ENCODE measurements around the gene MYO1G. TPM values are rescaled to one million over a fixed set of nuclear protein-coding genes. Genes with fewer than 3 reads are reported as not detected.
A peak's percentile ranks its signal among the peaks of the same experiment; 100 is the strongest.

Gene MYO1G
- total RNA-seq, 2 donors from 2014 or later = 0.11 to 0.33 TPM

GRCh38 chr7:45001826-45002225 lies 23.0 kb upstream of the MYO1G start:
- no peaks in the 10 kb centered on the region for H3K9me3 ChIP-seq (ENCODE audit: control insufficient read depth, low read length)
- H3K27me3 ChIP-seq (ENCODE audit: control insufficient read depth, insufficient read depth, low read length, poor library complexity, severe bottlenecking) = no peaks in the 10 kb centered on the region
- no peak for TF ChIP-seq CTCF (conservative IDR thresholded peaks at IDR 0.05)
- Mint-ChIP-seq H3K27ac (no peak overlapping the region), H3K4me3 (peak overlapping the region; percentile 88), H3K36me3 (ENCODE audit: low read depth) (peaks cover 11% of the 10 kb centered on the region), H3K27me3 (ENCODE audit: insufficient read depth) (no peaks in the 10 kb centered on the region), H3K9me3 (no peaks in the 10 kb centered on the region), H3K4me1 (peaks cover 11% of the 10 kb centered on the region)
- WGBS, 2 experiments (ENCODE audit: insufficient coverage in 1 of 2, insufficient read length in 1 of 2) = 95 to 100% methylated on average over 2 of the region's 2 CpGs
- no peak for DNase-seq
- H3K36me3 ChIP-seq (ENCODE audit: control insufficient read depth, insufficient read depth, low read length) = peaks cover 3% of the 10 kb centered on the region
- no peaks in the 10 kb centered on the region for H3K4me1 ChIP-seq (ENCODE audit: control insufficient read depth, insufficient read depth, low read length)
- no peak overlapping the region for H3K27ac ChIP-seq (ENCODE audit: low read depth, low read length)
- H3K4me3 ChIP-seq (ENCODE audit: low read length) = peak overlapping the region; percentile 89
- H3K9ac ChIP-seq (ENCODE audit: extremely low read depth, low read length, poor library complexity, severe bottlenecking) = no peak overlapping the region

GRCh38 chr7:45001138-45001694 lies 22.4 kb upstream of the MYO1G start:
- TF ChIP-seq CTCF (conservative IDR thresholded peaks at IDR 0.05) = no peak
- Mint-ChIP-seq H3K27ac (peak overlapping the region; percentile 4), H3K4me1 (peaks cover 11% of the 10 kb centered on the region), H3K9me3 (no peaks in the 10 kb centered on the region), H3K36me3 (ENCODE audit: low read depth) (peaks cover 7% of the 10 kb centered on the region), H3K4me3 (peak overlapping the region; percentile 88), H3K27me3 (ENCODE audit: insufficient read depth) (no peaks in the 10 kb centered on the region)
- 53 to 68% methylated on average over 10 of the region's 10 CpGs for WGBS, 2 experiments (ENCODE audit: insufficient coverage in 1 of 2, insufficient read length in 1 of 2)
- Histone ChIP-seq H3K9me3 (ENCODE audit: control insufficient read depth, low read length) (no peaks in the 10 kb centered on the region), H3K27me3 (ENCODE audit: control insufficient read depth, insufficient read depth, low read length, poor library complexity, severe bottlenecking) (no peaks in the 10 kb centered on the region), H3K9ac (ENCODE audit: extremely low read depth, low read length, poor library complexity, severe bottlenecking) (peak overlapping the region; percentile 75), H3K27ac (ENCODE audit: low read depth, low read length) (no peak overlapping the region), H3K36me3 (ENCODE audit: control insufficient read depth, insufficient read depth, low read length) (peaks cover 3% of the 10 kb centered on the region), H3K4me1 (ENCODE audit: control insufficient read depth, insufficient read depth, low read length) (no peaks in the 10 kb centered on the region), H3K4me3 (ENCODE audit: low read length) (peak overlapping the region; percentile 89)
- peak; percentile 68 for DNase-seq

DNA sequence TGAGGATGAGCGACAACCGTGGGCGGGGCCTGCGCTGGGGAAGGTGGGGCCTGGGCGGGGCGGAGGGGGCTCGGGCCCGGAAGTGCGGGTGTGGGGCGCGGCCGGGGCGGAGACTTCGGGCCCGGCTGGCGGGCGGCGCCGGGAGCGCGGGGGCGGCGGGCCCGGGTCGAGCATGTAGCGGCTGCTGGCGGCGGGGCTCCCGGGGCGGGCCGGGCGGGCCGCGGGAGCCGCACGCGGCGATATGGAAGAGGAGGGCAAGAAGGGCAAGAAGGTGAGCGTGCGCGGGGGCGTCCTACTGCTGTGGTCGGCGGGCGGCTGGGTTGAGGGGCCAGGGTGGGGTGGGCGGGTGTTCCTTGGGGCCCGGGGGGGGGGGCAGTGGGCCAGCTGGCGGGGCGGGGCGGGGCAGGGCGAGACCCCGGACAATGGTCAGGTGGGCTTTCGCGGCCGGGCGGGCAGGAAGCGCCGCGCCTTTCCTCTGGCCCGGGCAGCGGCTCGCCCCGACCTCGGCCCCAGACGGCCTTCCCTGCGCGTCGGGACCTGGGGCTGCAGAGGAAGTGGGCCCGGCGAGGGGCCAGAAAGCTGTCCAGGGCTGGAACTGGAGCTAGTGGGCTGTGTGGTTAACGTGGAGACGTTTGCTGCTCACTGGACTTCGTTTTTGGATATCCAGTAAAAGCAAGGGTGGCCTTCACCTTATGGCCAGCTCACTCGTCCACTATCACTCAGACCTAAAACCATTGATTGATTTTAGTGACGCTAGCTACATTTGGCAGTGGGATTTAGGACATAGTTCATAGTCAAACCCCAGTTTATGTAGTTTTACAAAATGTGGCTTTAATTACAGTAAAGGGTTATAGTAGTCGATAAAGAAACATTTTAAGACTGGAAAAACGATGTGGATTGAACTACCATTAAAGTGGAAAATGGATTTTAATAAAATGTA lies 21.5 kb upstream of the MYO1G start, which contains the start of gene CCM2:
Gene CCM2 (plus strand): TSS at position 109 of the 940 bp plus-strand sequence. CDS start 133 bp downstream, at position 242.
- Mint-ChIP-seq H3K9me3 (no peaks in the 10 kb centered on the region), H3K27ac (peak within 1 kb of the TSS; percentile 98), H3K36me3 (ENCODE audit: low read depth) (no peaks in the 10 kb centered on the region), H3K4me1 (peaks cover 12% of the 10 kb centered on the region), H3K4me3 (peak within 1 kb of the TSS; percentile 88), H3K27me3 (ENCODE audit: insufficient read depth) (no peaks in the 10 kb centered on the region)
- H3K4me1 ChIP-seq (ENCODE audit: control insufficient read depth, insufficient read depth, low read length) = no peaks in the 10 kb centered on the region
- WGBS, 2 experiments (ENCODE audit: insufficient coverage in 1 of 2, insufficient read length in 1 of 2) = 0 to 5% methylated on average over 8 to 67 of the region's 77 CpGs
- DNase-seq = no peak
- TF ChIP-seq CTCF (conservative IDR thresholded peaks at IDR 0.05) = no peak
- peaks cover 3% of the 10 kb centered on the region for H3K36me3 ChIP-seq (ENCODE audit: control insufficient read depth, insufficient read depth, low read length)
- peak within 1 kb of the TSS; percentile 89 for H3K27ac ChIP-seq (ENCODE audit: low read depth, low read length)
- no peaks in the 10 kb centered on the region for H3K27me3 ChIP-seq (ENCODE audit: control insufficient read depth, insufficient read depth, low read length, poor library complexity, severe bottlenecking)
- H3K4me3 ChIP-seq (ENCODE audit: low read length) = peak within 1 kb of the TSS; percentile 89
- no peaks in the 10 kb centered on the region for H3K9me3 ChIP-seq (ENCODE audit: control insufficient read depth, low read length)
- H3K9ac ChIP-seq (ENCODE audit: extremely low read depth, low read length, poor library complexity, severe bottlenecking) = peak within 1 kb of the TSS; percentile 75
